AG10803 (cell line): ENCODE measurements around the gene NRSN1.

Experiments
- DNase-seq: peaks from one replicate; pipeline ENCODE4 v3.0.0; 2010; ENCODE audit warnings: low read depth
- H3K4me3 ChIP-seq: 2 replicates; pipeline ENCODE4 v1.5.1; 2011; ENCODE audit warnings: mild to moderate bottlenecking, low read length, control low read depth
- TF ChIP-seq, protein P1 (sequence below): conservative IDR thresholded peaks from 2 replicates; pipeline ENCODE4 v1.5.1; 2011; ENCODE audit warnings: mild to moderate bottlenecking, low read length, control low read depth, inconsistent platforms

Gene NRSN1

DNA sequence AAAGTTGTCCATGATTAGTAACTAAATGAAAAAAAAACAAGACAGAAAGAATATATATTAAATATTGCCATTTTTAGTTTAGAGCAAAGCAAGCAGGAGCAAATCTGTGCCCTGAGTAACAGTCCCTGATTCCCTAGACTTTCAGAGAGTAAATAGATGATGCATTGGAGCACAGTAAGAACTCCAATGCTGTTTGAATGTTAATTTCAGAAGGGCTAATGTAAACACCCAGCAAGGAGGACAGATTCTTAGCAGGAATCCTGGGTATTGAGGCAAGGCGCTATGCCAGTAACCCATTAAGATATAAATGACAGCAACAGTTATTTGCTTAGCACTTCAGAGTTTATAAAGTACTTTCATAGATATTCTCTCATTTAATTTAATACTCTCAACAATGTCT lies 15.6 kb upstream of the NRSN1 start:
- H3K4me3 ChIP-seq, result no peak overlapping the region
- DNase-seq, result no peak
- TF ChIP-seq, protein P1, sequence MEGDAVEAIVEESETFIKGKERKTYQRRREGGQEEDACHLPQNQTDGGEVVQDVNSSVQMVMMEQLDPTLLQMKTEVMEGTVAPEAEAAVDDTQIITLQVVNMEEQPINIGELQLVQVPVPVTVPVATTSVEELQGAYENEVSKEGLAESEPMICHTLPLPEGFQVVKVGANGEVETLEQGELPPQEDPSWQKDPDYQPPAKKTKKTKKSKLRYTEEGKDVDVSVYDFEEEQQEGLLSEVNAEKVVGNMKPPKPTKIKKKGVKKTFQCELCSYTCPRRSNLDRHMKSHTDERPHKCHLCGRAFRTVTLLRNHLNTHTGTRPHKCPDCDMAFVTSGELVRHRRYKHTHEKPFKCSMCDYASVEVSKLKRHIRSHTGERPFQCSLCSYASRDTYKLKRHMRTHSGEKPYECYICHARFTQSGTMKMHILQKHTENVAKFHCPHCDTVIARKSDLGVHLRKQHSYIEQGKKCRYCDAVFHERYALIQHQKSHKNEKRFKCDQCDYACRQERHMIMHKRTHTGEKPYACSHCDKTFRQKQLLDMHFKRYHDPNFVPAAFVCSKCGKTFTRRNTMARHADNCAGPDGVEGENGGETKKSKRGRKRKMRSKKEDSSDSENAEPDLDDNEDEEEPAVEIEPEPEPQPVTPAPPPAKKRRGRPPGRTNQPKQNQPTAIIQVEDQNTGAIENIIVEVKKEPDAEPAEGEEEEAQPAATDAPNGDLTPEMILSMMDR, result no peak

DNA sequence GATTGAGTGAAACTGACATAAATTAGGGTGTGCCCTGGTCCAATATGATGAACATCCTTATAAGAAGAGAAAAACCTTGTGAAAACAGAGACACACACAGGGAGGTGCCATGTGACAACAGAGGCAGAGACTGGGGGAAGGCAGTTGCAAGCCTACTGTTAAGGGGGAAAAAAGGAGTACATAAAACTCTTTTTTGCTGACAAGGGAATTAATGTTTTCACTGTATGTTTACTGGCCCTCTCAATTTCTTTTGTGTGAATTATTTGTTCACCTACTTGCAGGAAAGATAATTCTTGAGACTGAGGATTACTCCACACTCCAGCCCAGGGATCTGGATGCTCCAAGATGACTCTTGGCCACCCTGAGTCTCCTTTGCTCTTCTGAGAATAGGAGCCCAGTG lies 12.1 kb upstream of the NRSN1 start:
- H3K4me3 ChIP-seq, result no peak overlapping the region
- DNase-seq, result no peak
- TF ChIP-seq, protein P1, result no peak

DNA sequence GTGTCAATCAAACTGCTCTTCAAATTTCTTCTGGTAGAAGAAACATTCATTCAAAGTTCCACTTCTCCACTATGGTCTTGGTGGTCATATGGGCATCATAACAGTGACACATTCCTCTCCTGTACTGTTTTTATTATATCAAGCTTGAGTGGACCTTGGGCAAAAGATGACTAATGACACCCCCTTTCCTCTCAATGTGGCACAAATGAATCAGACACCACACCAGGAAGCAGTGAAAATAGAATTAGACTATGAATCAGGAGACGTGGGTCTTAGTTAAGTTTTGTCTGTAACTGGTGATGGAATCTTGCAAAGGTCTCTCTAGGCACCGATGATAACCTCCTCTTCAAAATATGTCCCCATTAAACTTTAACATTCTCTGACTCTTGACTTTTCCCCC lies 9.0 kb upstream of the NRSN1 start:
- H3K4me3 ChIP-seq, result no peak overlapping the region
- TF ChIP-seq, protein P1, result no peak
- DNase-seq, result no peak

DNA sequence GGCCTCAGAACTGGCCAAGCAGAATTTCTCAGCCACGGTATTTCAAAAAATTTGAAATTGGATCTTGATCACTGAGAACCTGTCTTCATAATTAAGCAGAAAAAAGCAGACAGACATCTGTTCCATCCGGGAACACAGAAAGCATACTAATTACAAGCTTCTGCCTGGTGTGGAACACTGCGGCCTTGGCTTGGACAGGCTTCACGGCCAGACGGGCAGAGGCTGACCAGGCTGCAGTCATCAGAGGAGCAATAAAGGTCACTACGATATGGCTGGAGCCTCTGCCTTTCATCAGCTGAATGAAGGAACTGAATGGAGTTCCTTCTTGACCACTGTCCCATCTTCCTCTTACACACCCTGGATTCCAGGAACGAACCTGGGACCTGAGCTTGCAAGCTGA lies 3.9 kb upstream of the NRSN1 start:
- H3K4me3 ChIP-seq, result no peak overlapping the region
- TF ChIP-seq, protein P1, result no peak
- no peak for DNase-seq

DNA sequence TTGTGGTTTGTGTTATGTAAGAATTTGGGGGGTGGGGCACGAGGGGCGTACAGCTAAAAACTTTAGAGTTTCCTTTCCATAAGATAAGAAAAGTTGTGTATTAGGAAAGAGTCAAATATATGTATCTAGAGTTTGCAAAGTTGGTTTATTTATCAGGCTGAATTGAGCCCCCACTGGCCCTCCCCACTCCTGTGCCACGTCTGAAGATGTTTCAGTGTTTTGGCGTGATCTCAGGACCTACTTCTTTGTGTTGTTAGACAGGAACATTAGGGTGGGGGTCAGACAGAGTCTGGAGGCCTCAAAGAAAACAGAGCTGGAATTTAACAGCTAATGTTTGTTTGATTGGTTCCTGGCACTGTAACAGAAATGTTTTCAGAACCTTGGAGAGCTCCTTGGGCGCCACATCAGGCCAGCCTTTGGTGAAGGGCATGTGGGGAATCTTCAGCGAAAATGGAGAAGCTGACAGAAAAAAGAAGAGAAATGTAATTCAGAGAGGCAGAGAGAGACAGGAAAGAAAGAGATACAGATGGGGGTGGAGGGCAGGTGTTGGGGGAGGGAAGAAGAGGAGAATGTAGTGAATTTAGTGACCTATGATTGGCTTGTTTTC lies 674 bp downstream of the NRSN1 start:
- TF ChIP-seq, protein P1, result no peak
- no peak overlapping the region for H3K4me3 ChIP-seq
- peak; percentile 13 for DNase-seq

DNA sequence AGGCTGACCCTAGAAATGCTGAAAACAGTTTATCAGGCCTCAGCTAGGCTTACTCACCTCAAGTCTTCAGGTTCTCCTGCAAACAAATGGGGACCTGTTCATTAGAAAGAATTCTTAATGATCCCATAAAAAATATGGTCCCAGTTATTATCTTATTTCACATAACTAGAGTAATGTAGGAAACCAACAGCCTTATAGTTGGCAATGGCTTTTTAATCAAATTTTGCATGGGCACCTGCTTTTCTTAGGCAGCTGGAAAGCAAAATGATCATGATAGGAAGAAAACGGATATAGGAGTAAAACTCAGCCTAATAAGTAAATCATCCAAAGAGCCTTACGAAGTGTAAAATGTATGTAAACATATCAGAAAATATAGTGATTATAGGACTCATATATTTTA lies 1.3 kb downstream of the NRSN1 start:
- no peak for DNase-seq
- TF ChIP-seq, protein P1, result no peak
- H3K4me3 ChIP-seq, result no peak overlapping the region

DNA sequence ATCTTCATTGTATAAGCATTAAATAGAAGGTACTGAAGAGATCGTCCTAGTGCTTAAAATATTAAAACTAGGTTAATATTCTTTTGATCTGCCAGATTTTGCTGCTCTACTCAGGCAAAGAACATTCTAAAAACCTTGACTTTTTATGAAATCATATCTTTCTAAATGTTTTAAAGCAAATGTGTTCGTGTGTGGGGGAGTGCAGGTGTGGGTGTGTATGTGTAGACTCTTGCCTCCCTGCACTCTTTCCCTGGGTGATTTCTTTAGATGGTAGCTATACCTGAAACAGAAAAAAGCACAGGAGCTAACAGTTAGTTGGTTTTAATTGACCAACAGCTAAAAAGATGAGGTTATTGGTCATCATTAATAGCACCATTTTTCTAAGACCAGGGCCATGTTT lies 5.7 kb downstream of the NRSN1 start:
- H3K4me3 ChIP-seq, result no peak overlapping the region
- TF ChIP-seq, protein P1, result no peak
- DNase-seq, result no peak
